Osteocyte (in vitro differentiated cells): Measurements from ENCODE around the gene DNAI1. TPM values are rescaled to one million over a fixed set of nuclear protein-coding genes. Genes with fewer than 3 reads are reported as not detected.

Experiments
- DNase-seq: peaks from one replicate; pipeline ENCODE4 v3.0.0; 2021; ENCODE audit warnings: mixed read lengths; ENCODE audit not compliant: unreplicated experiment; ENCODE audit errors: extremely low spot score
- H3K27ac Mint-ChIP-seq: one replicate; pipeline ENCODE4 v1.8.0; 2021; ENCODE audit warnings: mild to moderate bottlenecking, mixed read lengths; ENCODE audit not compliant: unreplicated experiment
- H3K27me3 Mint-ChIP-seq: one replicate; pipeline ENCODE4 v1.8.0; 2021; ENCODE audit warnings: mixed read lengths; ENCODE audit not compliant: unreplicated experiment
- H3K36me3 Mint-ChIP-seq: one replicate; pipeline ENCODE4 v1.8.0; 2021; ENCODE audit warnings: mixed read lengths; ENCODE audit not compliant: unreplicated experiment
- H3K4me1 Mint-ChIP-seq: one replicate; pipeline ENCODE4 v1.8.0; 2021; ENCODE audit warnings: mixed read lengths; ENCODE audit not compliant: unreplicated experiment
- H3K4me3 Mint-ChIP-seq: one replicate; pipeline ENCODE4 v1.8.0; 2021; ENCODE audit warnings: mild to moderate bottlenecking, moderate library complexity, mixed read lengths; ENCODE audit not compliant: unreplicated experiment
- H3K9me3 Mint-ChIP-seq: one replicate; pipeline ENCODE4 v1.8.0; 2021; ENCODE audit warnings: mixed read lengths; ENCODE audit not compliant: unreplicated experiment
- CTCF ChIP-seq: fragments of 200-600 bp; sonication (generic); IDR thresholded peaks from 2 replicates; pipeline ENCODE4 v1.5.0; 2021; ENCODE audit warnings: antibody characterized with exemption, mild to moderate bottlenecking, moderate library complexity
- total RNA-seq: library from RNA; stranded (reverse); gene quantifications from 2 replicates; pipeline ENCODE4 v1.2.1, GENCODE V29; 2021

DNAI1 gene
- total RNA-seq, 1 donor from 2014 or later = not detected

GRCh38 chr9:34521406-34522045, 62.9 kb downstream of the DNAI1 start:
- H3K4me1 Mint-ChIP-seq = peaks cover 4% of the 10 kb centered on the region
- TF ChIP-seq CTCF = no peak
- DNase-seq = no peak
- no peaks in the 10 kb centered on the region for H3K9me3 Mint-ChIP-seq
- H3K4me3 Mint-ChIP-seq = no peak overlapping the region
- peaks cover 42% of the 10 kb centered on the region for H3K27me3 Mint-ChIP-seq
- no peak overlapping the region for H3K27ac Mint-ChIP-seq
- H3K36me3 Mint-ChIP-seq = no peaks in the 10 kb centered on the region

GRCh38 chr9:34522091-34522887, 63.7 kb downstream of the DNAI1 start:
- no peaks in the 10 kb centered on the region for H3K9me3 Mint-ChIP-seq
- H3K36me3 Mint-ChIP-seq = no peaks in the 10 kb centered on the region
- no peak overlapping the region for H3K27ac Mint-ChIP-seq
- peaks cover 4% of the 10 kb centered on the region for H3K4me1 Mint-ChIP-seq
- peaks cover 38% of the 10 kb centered on the region for H3K27me3 Mint-ChIP-seq
- DNase-seq = no peak
- peak overlapping the region; percentile 73 for H3K4me3 Mint-ChIP-seq
- no peak for TF ChIP-seq CTCF

GRCh38 chr9:34522971-34523797, 64.6 kb downstream of the DNAI1 start, which contains the start of gene ENHO:
Gene ENHO (minus strand): TSS chr9:34522990. CDS start chr9:34521695, 1,295 bp downstream.
- Mint-ChIP-seq H3K9me3 (no peaks in the 10 kb centered on the region), H3K4me3 (peak within 1 kb of the TSS; percentile 73), H3K36me3 (no peaks in the 10 kb centered on the region), H3K4me1 (peaks cover 4% of the 10 kb centered on the region), H3K27me3 (peaks cover 35% of the 10 kb centered on the region), H3K27ac (no peak within 1 kb of the TSS)
- DNase-seq = peak; percentile 97
- TF ChIP-seq CTCF = no peak

DNA sequence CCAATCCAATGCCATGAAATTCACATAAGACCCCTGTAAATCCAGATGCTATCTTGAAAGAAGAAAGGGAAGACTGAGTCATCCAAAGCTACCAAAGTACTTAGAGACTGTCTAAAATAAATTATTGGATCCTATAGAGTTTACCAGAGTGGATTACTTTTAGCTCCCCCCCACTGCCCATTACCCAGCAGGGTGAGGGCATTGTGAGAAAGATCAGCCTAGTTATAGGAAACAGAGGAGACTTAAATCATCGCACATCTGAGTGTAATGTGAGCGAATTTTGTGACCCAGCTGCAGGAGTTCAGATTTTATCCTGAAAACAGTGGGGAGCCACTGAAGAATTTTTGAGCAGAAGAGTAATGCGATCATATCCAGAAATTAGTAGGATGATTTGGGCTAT, 65.7 kb downstream of the DNAI1 start:
- H3K4me3 Mint-ChIP-seq = no peak overlapping the region
- no peaks in the 10 kb centered on the region for H3K36me3 Mint-ChIP-seq
- H3K27me3 Mint-ChIP-seq = peaks cover 38% of the 10 kb centered on the region
- peaks cover 4% of the 10 kb centered on the region for H3K4me1 Mint-ChIP-seq
- no peak for TF ChIP-seq CTCF
- no peak for DNase-seq
- no peaks in the 10 kb centered on the region for H3K9me3 Mint-ChIP-seq
- no peak overlapping the region for H3K27ac Mint-ChIP-seq
